DND-41 (cell line): Measurements from ENCODE around the gene STPG4.

Experiments used
- ATAC-seq: fragments of 200-7000 bp; cut with Tn5 transposase; 3 replicates; pipeline ENCODE4 v1.9.1; 2021; ENCODE audit warnings: low read depth; ENCODE audit not compliant: insufficient read depth
- DNase-seq: peaks from one replicate; pipeline ENCODE4 v3.0.0-alpha.2; 2020
- H2AFZ ChIP-seq: 2 replicates; pipeline ENCODE4 v1.6.0; 2012; ENCODE audit warnings: low read depth, low read length
- H3K27ac ChIP-seq: 2 replicates; pipeline ENCODE4 v1.5.1; 2012; ENCODE audit warnings: low read length, inconsistent platforms
- H3K27me3 ChIP-seq: fragments of 200-600 bp; sonication (generic); 2 replicates; pipeline ENCODE4 v1.6.0; 2012; ENCODE audit warnings: low read length, mild to moderate bottlenecking, inconsistent platforms; ENCODE audit not compliant: insufficient read depth, poor library complexity
- H3K36me3 ChIP-seq: 2 replicates; pipeline ENCODE4 v1.5.1; 2012; ENCODE audit warnings: low read length, inconsistent platforms; ENCODE audit not compliant: insufficient read depth
- H3K4me1 ChIP-seq: 2 replicates; pipeline ENCODE4 v1.5.1; 2012; ENCODE audit warnings: mild to moderate bottlenecking, low read length; ENCODE audit not compliant: insufficient read depth
- H3K4me2 ChIP-seq: 2 replicates; pipeline ENCODE4 v1.6.0; 2012; ENCODE audit warnings: mild to moderate bottlenecking, moderate library complexity, low read length, inconsistent platforms; ENCODE audit not compliant: insufficient read depth
- H3K4me3 ChIP-seq, 2 experiments: fragments of 200-600 bp in 1 of 2; shearing (Covaris generic) in 1 of 2; 2 replicates each; pipeline ENCODE4 v1.5.1; 2012 to 2016; ENCODE audit warnings: inconsistent platforms in 2 of 2, low read length in 2 of 2, mild to moderate bottlenecking in 2 of 2, low read depth in 1 of 2, moderate library complexity in 1 of 2
- H3K79me2 ChIP-seq: 2 replicates; pipeline ENCODE4 v1.6.0; 2012; ENCODE audit warnings: low read length, inconsistent platforms; ENCODE audit not compliant: insufficient read depth
- H3K9ac ChIP-seq: 2 replicates; pipeline ENCODE4 v1.6.0; 2012; ENCODE audit warnings: low read depth, mild to moderate bottlenecking, inconsistent platforms, low read length, moderate library complexity
- H3K9me3 ChIP-seq: 2 replicates; pipeline ENCODE4 v1.5.1; 2012; ENCODE audit warnings: low read length, moderate library complexity, mild to moderate bottlenecking, inconsistent platforms; ENCODE audit not compliant: insufficient read depth, severe bottlenecking
- H4K20me1 ChIP-seq: 2 replicates; pipeline ENCODE4 v1.6.0; 2012; ENCODE audit warnings: low read length; ENCODE audit not compliant: insufficient read depth
- CTCF ChIP-seq: IDR thresholded peaks from 2 replicates; pipeline ENCODE4 v1.5.1; 2012; ENCODE audit warnings: borderline replicate concordance, low read length, moderate library complexity, mild to moderate bottlenecking; ENCODE audit not compliant: poor library complexity, severe bottlenecking; ENCODE audit errors: extremely low read depth
- EZH2 ChIP-seq: IDR thresholded peaks from 3 replicates; pipeline ENCODE4 v1.6.1; 2012; ENCODE audit warnings: borderline replicate concordance, low read depth, mild to moderate bottlenecking, moderate library complexity, low read length, inconsistent platforms; ENCODE audit not compliant: severe bottlenecking

The STPG4 gene

GRCh38 chr2:47201224-47201623 lies 46.1 kb upstream of the STPG4 start:
- H3K4me1 ChIP-seq = no peaks in the 10 kb centered on the region
- ATAC-seq = no peak
- H3K27ac ChIP-seq = no peak overlapping the region
- no peak for DNase-seq
- H3K36me3 ChIP-seq = no peaks in the 10 kb centered on the region
- no peaks in the 10 kb centered on the region for H3K9me3 ChIP-seq
- no peak overlapping the region for H3K9ac ChIP-seq
- TF ChIP-seq CTCF (no peak), EZH2 (no peak)
- H2AFZ ChIP-seq = no peak overlapping the region
- no peak overlapping the region for H3K4me2 ChIP-seq
- peaks cover 15% of the 10 kb centered on the region for H3K27me3 ChIP-seq
- no peaks in the 10 kb centered on the region for H4K20me1 ChIP-seq
- H3K79me2 ChIP-seq = no peaks in the 10 kb centered on the region
- H3K4me3 ChIP-seq = no peak overlapping the region

GRCh38 chr2:47198985-47199451 lies 43.9 kb upstream of the STPG4 start:
- H3K27me3 ChIP-seq = peaks cover 13% of the 10 kb centered on the region
- no peaks in the 10 kb centered on the region for H3K9me3 ChIP-seq
- no peaks in the 10 kb centered on the region for H3K79me2 ChIP-seq
- H3K36me3 ChIP-seq = no peaks in the 10 kb centered on the region
- TF ChIP-seq CTCF = no peak
- no peak for TF ChIP-seq EZH2
- H3K4me3 ChIP-seq = no peak overlapping the region
- DNase-seq (no peak), ATAC-seq (no peak)
- no peak overlapping the region for H3K27ac ChIP-seq
- no peak overlapping the region for H2AFZ ChIP-seq
- no peak overlapping the region for H3K4me2 ChIP-seq
- H4K20me1 ChIP-seq = no peaks in the 10 kb centered on the region
- H3K9ac ChIP-seq = no peak overlapping the region
- no peaks in the 10 kb centered on the region for H3K4me1 ChIP-seq

- no peak for DNase-seq
- Histone ChIP-seq H3K27me3 (peaks cover 15% of the 10 kb centered on the region), H3K4me1 (no peaks in the 10 kb centered on the region), H3K9ac (no peak overlapping the region), H3K4me2 (no peak overlapping the region), H3K9me3 (no peaks in the 10 kb centered on the region), H3K4me3 (no peak overlapping the region), H3K79me2 (no peaks in the 10 kb centered on the region), H2AFZ (no peak overlapping the region), H3K36me3 (no peaks in the 10 kb centered on the region), H4K20me1 (no peaks in the 10 kb centered on the region), H3K27ac (no peak overlapping the region)
- TF ChIP-seq CTCF = no peak
- TF ChIP-seq EZH2 = no peak
- no peak for ATAC-seq
Observed at GRCh38 chr2:47196499-47196898, 41.4 kb upstream of the STPG4 start.

- no peak overlapping the region for H3K4me2 ChIP-seq
- no peaks in the 10 kb centered on the region for H4K20me1 ChIP-seq
- H3K27ac ChIP-seq = no peak overlapping the region
- H3K79me2 ChIP-seq = no peaks in the 10 kb centered on the region
- no peaks in the 10 kb centered on the region for H3K36me3 ChIP-seq
- H3K9ac ChIP-seq = no peak overlapping the region
- no peak overlapping the region for H3K4me3 ChIP-seq
- DNase-seq (no peak), ATAC-seq (no peak)
- no peak for TF ChIP-seq CTCF
- no peak for TF ChIP-seq EZH2
- H2AFZ ChIP-seq = no peak overlapping the region
- H3K4me1 ChIP-seq = no peaks in the 10 kb centered on the region
- no peaks in the 10 kb centered on the region for H3K9me3 ChIP-seq
- H3K27me3 ChIP-seq = peaks cover 18% of the 10 kb centered on the region
Observed at GRCh38 chr2:47196046-47196445, 40.9 kb upstream of the STPG4 start.
